HG03342 (cell line): ENCODE measurements around the gene C3orf20.

Experiments
- ATAC-seq: cut with Tn5 transposase; IDR thresholded peaks from one replicate; pipeline ENCODE4 v1.9.1; 2021; ENCODE audit warnings: mild to moderate bottlenecking, moderate library complexity; ENCODE audit not compliant: unreplicated experiment

The C3orf20 gene

GRCh38 chr3:14772533-14773138, 97.7 kb downstream of the C3orf20 start:
- ATAC-seq, result no peak

- ATAC-seq, result no peak
Observed at GRCh38 chr3:14773281-14773680, 98.3 kb downstream of the C3orf20 start.

GRCh38 chr3:14773691-14774128, 98.8 kb downstream of the C3orf20 start:
- ATAC-seq, result no peak

- ATAC-seq, result no peak
Observed at GRCh38 chr3:14774431-14774830, 99.5 kb downstream of the C3orf20 start.

GRCh38 chr3:14775011-14775410, 100.1 kb downstream of the C3orf20 start:
- no peak for ATAC-seq

GRCh38 chr3:14775563-14775962, 100.6 kb downstream of the C3orf20 start:
- no peak for ATAC-seq

GRCh38 chr3:14779069-14779685, 104.2 kb downstream of the C3orf20 start:
- ATAC-seq, result no peak

GRCh38 chr3:14780927-14781507, 106.1 kb downstream of the C3orf20 start:
- peak; percentile 93 for ATAC-seq

- ATAC-seq, result no peak
Observed at GRCh38 chr3:14783480-14784086, 108.6 kb downstream of the C3orf20 start.

GRCh38 chr3:14784087-14784681, 109.2 kb downstream of the C3orf20 start:
- no peak for ATAC-seq

- ATAC-seq, result no peak
Observed at GRCh38 chr3:14785207-14786155, 110.5 kb downstream of the C3orf20 start.

GRCh38 chr3:14786369-14786768, 111.4 kb downstream of the C3orf20 start:
- no peak for ATAC-seq

- ATAC-seq, result no peak
Observed at GRCh38 chr3:14787630-14788029, 112.7 kb downstream of the C3orf20 start.

- no peak for ATAC-seq
Observed at GRCh38 chr3:14788644-14789043, 113.7 kb downstream of the C3orf20 start.

GRCh38 chr3:14789221-14789620, 114.3 kb downstream of the C3orf20 start:
- no peak for ATAC-seq

- ATAC-seq, result no peak
Observed at GRCh38 chr3:14789640-14790285, 114.8 kb downstream of the C3orf20 start.

GRCh38 chr3:14791343-14791945, 116.5 kb downstream of the C3orf20 start:
- ATAC-seq, result no peak

- ATAC-seq, result no peak
Observed at GRCh38 chr3:14792691-14793121, 117.8 kb downstream of the C3orf20 start.

GRCh38 chr3:14793126-14793857, 118.4 kb downstream of the C3orf20 start:
- ATAC-seq, result no peak
